GM12878 (cell line): Measurements from ENCODE around the gene RGL1. TPM values are rescaled to one million over a fixed set of nuclear protein-coding genes. Genes with fewer than 3 reads are reported as not detected.

Experiments used
- ATAC-seq: fragments of 200-7000 bp; cut with Tn5 transposase; 3 replicates; pipeline ENCODE4 v1.9.1; 2020; ENCODE audit warnings: mild to moderate bottlenecking, moderate library complexity
- BruUV-seq: library from RNA; stranded (reverse); fragments of 400-500 nt; replicated peaks from 2 replicates; lab custom pipeline; 2021; lab: Mats Ljungman, UMichigan
- CTCF ChIA-PET: fragments of 300-600 bp; sonication (Branson Sonifier 250); formaldehyde crosslinking; extraction: SDS; loops from one replicate; lab custom pipeline; 2021; ENCODE audit warnings: inconsistent platforms; lab: Yijun Ruan, JAX
- POLR2A ChIA-PET: fragments of 350-600 bp; formaldehyde crosslinking; extraction: SDS; loops from one replicate; lab custom pipeline; 2021; ENCODE audit warnings: inconsistent platforms; lab: Charles Lee
- RAD21 ChIA-PET: fragments of 300-600 bp; sonication (Branson Sonifier 250); formaldehyde crosslinking; loops from one replicate; lab custom pipeline; 2023; ENCODE audit warnings: antibody characterized with exemption; ENCODE audit not compliant: unreplicated experiment; lab: Charles Lee
- SMC1A ChIA-PET: fragments of 300-600 bp; sonication (Branson Sonifier 250); formaldehyde crosslinking; loops from one replicate; lab custom pipeline; 2023; ENCODE audit not compliant: unreplicated experiment, uncharacterized antibody; lab: Charles Lee
- DNase-seq: peaks from one replicate; pipeline ENCODE4 v3.0.0-alpha.2; 2011; ENCODE audit warnings: low read depth, low spot score
- FAIRE-seq: peaks from 3 replicates; lab custom pipeline; 2011; peaks lifted over from hg19 to GRCh38; lab: Jason Lieb, UNC
- H2AFZ ChIP-seq: 2 replicates; pipeline ENCODE4 v1.6.0; 2011; ENCODE audit warnings: low read depth, low read length, control low read depth; ENCODE audit not compliant: control insufficient read depth
- H3K27ac ChIP-seq: 2 replicates; pipeline ENCODE4 v1.5.1; 2011; ENCODE audit warnings: control low read depth; ENCODE audit not compliant: control insufficient read depth, insufficient read depth
- H3K27me3 ChIP-seq, 2 experiments: replicated peaks in 1 of 2; 2 replicates each; pipeline versions ENCODE4 v1.6.0 to v1.6.1; 2011; ENCODE audit warnings: low read length in 1 of 2; ENCODE audit not compliant: control insufficient read depth in 2 of 2, insufficient read depth in 2 of 2
- H3K36me3 ChIP-seq, 2 experiments: 2 replicates each; pipeline ENCODE4 v1.5.1; 2011; ENCODE audit warnings: low read length in 1 of 2; ENCODE audit not compliant: control insufficient read depth in 2 of 2, insufficient read depth in 2 of 2
- H3K4me1 ChIP-seq: 2 replicates; pipeline ENCODE4 v1.6.1; 2011; ENCODE audit warnings: mild to moderate bottlenecking, low read length, moderate library complexity, mixed read lengths; ENCODE audit not compliant: control insufficient read depth, insufficient read depth
- H3K4me2 ChIP-seq: 2 replicates; pipeline ENCODE4 v1.6.0; 2011; ENCODE audit warnings: control low read depth; ENCODE audit not compliant: control insufficient read depth, insufficient read depth
- H3K4me3 ChIP-seq: fragments of 200-600 bp; sonication (generic); 2 replicates; pipeline ENCODE4 v1.5.1; 2016
- H3K79me2 ChIP-seq: 2 replicates; pipeline ENCODE4 v1.6.0; 2011; ENCODE audit warnings: low read length; ENCODE audit not compliant: control insufficient read depth, insufficient read depth
- H3K9ac ChIP-seq: 2 replicates; pipeline ENCODE4 v1.8.0; 2011; ENCODE audit warnings: low read length, control low read depth, mixed read lengths; ENCODE audit not compliant: control insufficient read depth, insufficient read depth
- H3K9me3 ChIP-seq: replicated peaks from 3 replicates; pipeline ENCODE4 v1.5.1; 2011; ENCODE audit warnings: mild to moderate bottlenecking, low read length; ENCODE audit not compliant: control insufficient read depth, insufficient read depth
- H4K20me1 ChIP-seq: 2 replicates; pipeline ENCODE4 v1.6.0; 2011; ENCODE audit not compliant: control insufficient read depth, insufficient read depth
- CBX3 ChIP-seq: fragments of 200-600 bp; sonication (generic); IDR thresholded peaks from 2 replicates; pipeline ENCODE4 v1.6.1; 2016; ENCODE audit warnings: low read depth, borderline replicate concordance
- CHD2 ChIP-seq: IDR thresholded peaks from 2 replicates; pipeline ENCODE4 v1.6.1; 2011; ENCODE audit warnings: low read depth, low read length, improper control_type of control experiment, borderline replicate concordance
- CHD4 ChIP-seq: fragments of 200-600 bp; sonication (generic); IDR thresholded peaks from 2 replicates; pipeline ENCODE4 v1.6.1; 2016; ENCODE audit warnings: mild to moderate bottlenecking
- ELK1 ChIP-seq: IDR thresholded peaks from 2 replicates; pipeline ENCODE4 v1.6.1; 2012; ENCODE audit warnings: low read depth, low read length, improper control_type of control experiment
- IRF4 ChIP-seq: IDR thresholded peaks from 2 replicates; pipeline ENCODE4 v1.6.1; 2011; ENCODE audit warnings: low read depth, low read length
- KAT2A ChIP-seq: conservative IDR thresholded peaks from 2 replicates; pipeline ENCODE4 v1.6.1; 2011; ENCODE audit warnings: low read depth, low read length; ENCODE audit not compliant: control insufficient read depth
- MTA3 ChIP-seq: IDR thresholded peaks from 2 replicates; pipeline ENCODE4 v1.6.1; 2012; ENCODE audit warnings: low read length, inconsistent platforms, borderline replicate concordance
- MYB ChIP-seq: fragments of 150-350 bp; IDR thresholded peaks from 2 replicates; pipeline ENCODE4 v1.6.1; 2014; ENCODE audit warnings: mild to moderate bottlenecking, low read depth, low read length, borderline replicate concordance
- PBX3 ChIP-seq: IDR thresholded peaks from 2 replicates; pipeline ENCODE4 v1.6.1; 2011; ENCODE audit warnings: mild to moderate bottlenecking, low read depth, low read length, moderate library complexity; ENCODE audit not compliant: insufficient replicate concordance
- PML ChIP-seq: IDR thresholded peaks from 2 replicates; pipeline ENCODE4 v1.6.1; 2012; ENCODE audit warnings: low read length, inconsistent platforms
- POLR2AphosphoS2 ChIP-seq: IDR thresholded peaks from 2 replicates; pipeline ENCODE4 v1.6.1; 2011; ENCODE audit warnings: low read depth, mild to moderate bottlenecking, low read length, improper control_type of control experiment, moderate library complexity
- RUNX3 ChIP-seq: IDR thresholded peaks from 2 replicates; pipeline ENCODE4 v1.6.1; 2012; ENCODE audit warnings: low read length, inconsistent platforms
- SREBF1 ChIP-seq: IDR thresholded peaks from 2 replicates; pipeline ENCODE4 v1.6.1; 2012; ENCODE audit warnings: mild to moderate bottlenecking, low read length
- SREBF2 ChIP-seq: IDR thresholded peaks from 2 replicates; pipeline ENCODE4 v1.6.1; 2012; ENCODE audit warnings: mild to moderate bottlenecking, low read length
- TAF1 ChIP-seq: IDR thresholded peaks from 2 replicates; pipeline ENCODE4 v1.6.1; 2011; ENCODE audit warnings: mild to moderate bottlenecking, low read depth, low read length, borderline replicate concordance
- TBL1XR1 ChIP-seq: IDR thresholded peaks from 2 replicates; pipeline ENCODE4 v1.6.1; 2012; ENCODE audit warnings: low read depth, low read length, improper control_type of control experiment
- WGBS: methylation state at CpG from one replicate; pipeline ENCODE4 v1.1.6; 2016; ENCODE audit warnings: low lambda C conversion rate; ENCODE audit not compliant: insufficient replicate concordance, insufficient coverage; ENCODE audit errors: missing lambda C conversion rate; 5-methylcytosine and 5-hydroxymethylcytosine counted together
- in situ Hi-C: fragments of 300-500 bp; cut with MboI; formaldehyde crosslinking; loops from 9 replicates; pipeline ENCODE4 v1.14.3; 2018; ENCODE audit warnings: mixed read lengths
- intact Hi-C: fragments of 100-400 bp; cut with micrococcal nuclease; formaldehyde crosslinking; loops from one replicate; pipeline ENCODE4 v1.14.2; 2022; ENCODE audit not compliant: unreplicated experiment
- polyA plus RNA-seq, 11 experiments: library from polyadenylated mRNA; depleted of rRNA in 4 of 11; unstranded in 6 of 11; stranded (reverse) in 5 of 11; fragments of >200 nt; fragmentation: Nextera tagmentation in 4 of 11; fragmentation: Illumina TruSeq in 1 of 11; extraction: Ambion mirVana in 4 of 11; extraction: Trizol in 1 of 11; gene quantifications; 1 replicate in 1 of 11; 2 replicates in 10 of 11; pipeline versions ENCODE4 v1.2.1 to v1.2.3, GENCODE V29; 2011 to 2016; ENCODE audit warnings: inconsistent platforms in 2 of 11, missing spikeins in 2 of 11, low read depth in 1 of 11
- total RNA-seq, 4 experiments: library from RNA; depleted of rRNA in 3 of 4; stranded (reverse); fragments of >200 nt in 3 of 4; fragmentation: Illumina TruSeq in 1 of 4; extraction: Trizol in 1 of 4; gene quantifications; 2 replicates each; pipeline versions ENCODE4 v1.2.1 to v1.2.3, GENCODE V29; 2013 to 2021

The RGL1 gene
- total and polyA plus RNA-seq, 10 of the 15 experiments (the other 5 are each of a cell fraction or from before 2014, with no cell fraction given) = 8.1 to 25.0 (median 19.0) TPM

GRCh38 chr1:183808296-183809027 is 3.5 kb downstream of the RGL1 start:
- Histone ChIP-seq H3K79me2 (peaks cover 83% of the 10 kb centered on the region), H2AFZ (no peak overlapping the region), H3K27me3 (no peaks in the 10 kb centered on the region), H3K4me1 (peaks cover 24% of the 10 kb centered on the region; the same call in 1 of the 2 replicates), H3K9me3 (peaks cover under 1% of the 10 kb centered on the region; the same call in 1 of the 3 replicates), H3K9ac (peak overlapping the region; percentile 61), H3K4me2 (peak overlapping the region; percentile 74), H3K27ac (peak overlapping the region; percentile 93), H4K20me1 (no peaks in the 10 kb centered on the region), H3K36me3 (no peaks in the 10 kb centered on the region), H3K4me3 (peak overlapping the region; percentile 90)
- no peak for ATAC-seq
- DNase-seq = no peak
- ChIA-PET POLR2A (interaction anchor here (0.6 to 1.0 kb wide), 2 partner anchors 90 to 102 kb away, joined by 3 to 4 read pairs; no protein-coding TSS in a partner anchor), SMC1A (interaction anchor here (0.9 to 6.4 kb wide), 15 partner anchors 9 to 219 kb away, joined by 3 to 42 read pairs (median 4); no protein-coding TSS in a partner anchor), RAD21 (interaction anchor here (1.2 to 3.7 kb wide), 6 partner anchors 34 to 156 kb away, joined by 3 to 25 read pairs (median 4); partner anchors contain the start of gene APOBEC4), CTCF (interaction anchor here (0.6 to 3.6 kb wide), 7 partner anchors 8 to 153 kb away, joined by 3 to 19 read pairs (median 7); no protein-coding TSS in a partner anchor)
- in situ Hi-C loops = no loop called here
- FAIRE-seq = no peak
- WGBS = 73% methylated on average over 2 of the region's 2 CpGs
- no TSS peak for BruUV-seq
- intact Hi-C loops = loop anchor here (2.0 to 5.0 kb wide), 4 partner anchors 76 to 121 kb away; no protein-coding TSS in a partner anchor
- TF ChIP-seq RUNX3 = peak; percentile 13; the same call in 1 of the 2 replicates
- TF ChIP-seq TAF1 = no peak
- no peak for TF ChIP-seq MYB
- TF ChIP-seq CHD2 = no peak
- no peak for TF ChIP-seq TBL1XR1
- TF ChIP-seq PML = no peak
- TF ChIP-seq MTA3 = peak; percentile 13; the same call in 1 of the 2 replicates
- no peak for TF ChIP-seq SREBF1
- no peak for TF ChIP-seq PBX3
- TF ChIP-seq SREBF2 = no peak
- TF ChIP-seq KAT2A = no peak
- TF ChIP-seq CBX3 = no peak
- no peak for TF ChIP-seq CHD4
- TF ChIP-seq ELK1 = no peak
- TF ChIP-seq IRF4 = no peak
- no peak for TF ChIP-seq POLR2AphosphoS2
- TF ChIP-seq, all 136 proteins: peak for 2
